NCI-H2227 (cell line): ENCODE results near the gene IQCC.

Experiments used
- DNase-seq: peaks from one replicate; lab custom pipeline; 2025; ENCODE audit not compliant: unreplicated experiment; lab: John Stamatoyannopoulos, UW

IQCC gene

DNA sequence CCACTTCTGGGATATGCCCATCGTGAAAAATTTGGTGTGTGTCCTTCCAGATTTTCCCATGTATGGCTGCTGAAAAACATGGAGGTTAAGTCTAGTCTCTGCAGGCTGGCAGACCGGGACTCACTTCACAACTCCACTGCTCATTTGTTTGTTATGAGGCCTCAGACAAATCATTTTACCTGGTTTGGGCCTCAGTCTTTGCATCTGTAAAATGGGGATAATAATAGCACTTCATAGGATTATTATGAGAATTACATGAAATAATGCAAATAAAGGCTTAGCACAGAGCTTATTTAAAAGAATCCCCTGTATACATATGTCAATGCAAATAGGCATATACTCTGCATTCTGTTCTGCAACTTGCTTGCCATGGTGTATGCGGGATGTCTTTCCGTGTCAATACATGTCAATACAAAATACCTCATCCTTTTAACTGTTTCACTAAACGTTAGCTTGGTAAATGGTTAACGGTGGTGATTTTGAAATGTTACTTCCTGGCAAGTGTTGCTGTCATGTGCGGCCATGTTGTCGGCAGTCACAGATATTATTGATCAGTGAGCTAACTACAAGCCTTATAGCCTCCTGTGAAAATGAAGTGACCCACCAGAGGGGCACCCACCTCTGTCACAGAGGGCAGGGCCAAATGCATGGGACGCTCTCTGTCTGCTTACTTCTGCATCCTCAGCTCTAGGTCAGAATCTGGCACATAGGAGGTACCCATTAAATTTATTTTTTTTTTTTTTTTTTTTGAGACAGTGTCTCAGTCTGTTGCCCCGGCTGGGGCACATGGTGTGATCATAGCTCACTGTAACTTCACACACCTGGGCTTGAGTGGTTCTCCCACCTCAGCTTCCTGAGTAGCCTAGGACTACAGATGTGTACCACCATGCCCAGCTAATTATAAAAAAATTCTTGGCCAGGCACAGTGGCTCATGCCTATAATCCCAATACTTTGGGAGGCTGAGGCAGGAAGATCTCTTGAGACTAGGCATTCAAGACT lies 49.9 kb downstream of the IQCC start:
- DNase-seq: no peak

DNA sequence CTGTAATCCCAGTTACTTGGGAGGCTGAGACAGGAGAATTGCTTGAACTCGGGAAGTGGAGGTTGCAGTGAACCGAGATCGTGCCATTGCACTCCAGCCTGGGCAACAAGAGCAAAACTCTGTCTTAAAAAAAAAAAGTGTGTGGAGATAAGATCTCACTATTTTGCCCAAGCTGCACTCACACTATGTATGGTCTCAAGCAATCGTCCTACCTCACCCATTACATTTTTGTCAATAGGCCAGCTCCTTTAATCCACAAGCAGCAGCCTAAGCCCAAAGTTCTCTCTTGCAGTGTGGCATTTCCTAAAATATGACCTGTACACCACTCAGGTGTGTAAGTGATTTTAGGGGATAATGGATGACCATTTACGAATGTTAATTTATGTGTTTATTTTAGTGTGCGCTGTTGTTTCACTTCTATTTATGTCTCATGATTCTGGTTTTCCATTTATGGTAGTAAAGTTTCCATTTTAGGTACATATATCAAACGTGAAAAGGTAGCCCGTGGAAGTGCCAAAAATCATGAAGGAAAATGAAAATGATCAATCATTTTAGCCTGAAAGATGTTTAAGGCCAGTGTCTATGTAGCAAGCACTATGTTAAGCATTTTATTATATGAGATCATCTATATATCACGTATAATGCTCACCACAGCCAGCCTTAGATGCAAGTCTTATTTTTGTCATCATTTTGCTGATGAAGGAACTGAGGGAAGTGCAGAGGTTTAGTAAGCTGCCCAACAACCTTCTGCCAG lies 51.2 kb downstream of the IQCC start:
- no peak for DNase-seq

DNA sequence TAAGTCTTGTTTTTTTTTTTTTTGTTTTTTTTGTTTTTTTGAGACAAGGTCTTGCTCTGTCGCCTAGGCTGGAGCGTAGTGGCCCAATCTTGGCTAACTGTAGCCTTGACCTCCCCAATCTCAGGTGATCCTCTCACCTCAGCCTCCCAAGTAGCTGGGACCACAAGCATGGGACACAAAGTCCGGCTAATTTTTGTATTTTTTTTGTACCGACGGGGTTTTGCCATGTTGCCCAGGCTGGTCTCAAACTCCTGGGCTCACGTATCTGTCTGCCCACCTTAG lies 51.7 kb downstream of the IQCC start:
- DNase-seq: no peak
